Endodermal cell (in vitro differentiated cells): ENCODE measurements around the gene MTG2. TPM values are rescaled to one million over a fixed set of nuclear protein-coding genes. Genes with fewer than 3 reads are reported as not detected.

Experiments
- DNase-seq: peaks from one replicate; pipeline ENCODE4 v3.0.0-alpha.2; 2017
- H3K27ac ChIP-seq: 2 replicates; pipeline ENCODE4 v1.5.1; 2013; ENCODE audit warnings: mild to moderate bottlenecking, low read depth, low read length, moderate library complexity
- H3K27me3 ChIP-seq: 2 replicates; pipeline ENCODE4 v1.6.1; 2013; ENCODE audit warnings: mild to moderate bottlenecking, low read length, moderate library complexity; ENCODE audit not compliant: insufficient read depth, control insufficient read depth, poor library complexity, severe bottlenecking
- H3K36me3 ChIP-seq: 2 replicates; pipeline ENCODE4 v1.7.0; 2013; ENCODE audit warnings: mild to moderate bottlenecking, low read length, moderate library complexity; ENCODE audit not compliant: control insufficient read depth, insufficient read depth
- H3K4me1 ChIP-seq: one replicate; pipeline ENCODE4 v1.7.0; 2013; ENCODE audit warnings: low read length; ENCODE audit not compliant: control insufficient read depth, insufficient read depth
- H3K4me3 ChIP-seq: 2 replicates; pipeline ENCODE4 v1.5.1; 2013; ENCODE audit warnings: mild to moderate bottlenecking, low read length, moderate library complexity
- H3K9ac ChIP-seq: 2 replicates; pipeline ENCODE4 v1.6.1; 2013; ENCODE audit warnings: mild to moderate bottlenecking, low read length, moderate library complexity; ENCODE audit not compliant: poor library complexity, severe bottlenecking; ENCODE audit errors: extremely low read depth
- H3K9me3 ChIP-seq: 2 replicates; pipeline ENCODE4 v1.6.1; 2013; ENCODE audit warnings: mild to moderate bottlenecking, low read length, moderate library complexity; ENCODE audit not compliant: control insufficient read depth
- H3K27ac Mint-ChIP-seq: 2 replicates; pipeline ENCODE4 v1.8.0; 2020; ENCODE audit warnings: mixed read lengths
- H3K27me3 Mint-ChIP-seq: 2 replicates; pipeline ENCODE4 v1.8.0; 2021; ENCODE audit warnings: mild to moderate bottlenecking, mixed read lengths; ENCODE audit not compliant: insufficient read depth
- H3K36me3 Mint-ChIP-seq: 2 replicates; pipeline ENCODE4 v1.8.0; 2020; ENCODE audit warnings: low read depth, mixed read lengths
- H3K4me1 Mint-ChIP-seq: 2 replicates; pipeline ENCODE4 v1.8.0; 2020; ENCODE audit warnings: mixed read lengths
- H3K4me3 Mint-ChIP-seq: 2 replicates; pipeline ENCODE4 v1.8.0; 2020; ENCODE audit warnings: mild to moderate bottlenecking, moderate library complexity, mixed read lengths
- H3K9me3 Mint-ChIP-seq: 2 replicates; pipeline ENCODE4 v1.8.0; 2020; ENCODE audit warnings: mild to moderate bottlenecking, mixed read lengths
- CTCF ChIP-seq: fragments of 200-600 bp; sonication (generic); conservative IDR thresholded peaks from 2 replicates; pipeline ENCODE4 v1.5.0; 2021; ENCODE audit warnings: antibody characterized with exemption, mild to moderate bottlenecking
- WGBS, 2 experiments: methylation state at CpG; one replicate each; pipeline versions ENCODE4 v1.1.5 to v1.1.7; 2013; ENCODE audit warnings: missing lambda C conversion rate in 2 of 2, mixed read lengths in 1 of 2; ENCODE audit not compliant: insufficient coverage in 1 of 2, insufficient read length in 1 of 2; 5-methylcytosine and 5-hydroxymethylcytosine counted together
- total RNA-seq, 2 donors: library from RNA; stranded (reverse); fragmentation: NEBNext Ultra II Directional in 1 of 2; extraction: Animal tissue kit (Norgen Biotek cat#: 25700) in 1 of 2; gene quantifications; 2 replicates in 1 of 2; 3 replicates in 1 of 2; pipeline ENCODE4 v1.2.1, GENCODE V29; 2021

MTG2 gene
- total RNA-seq, 2 donors from 2014 or later, result 28.2 to 29.6 TPM

- H3K27me3 Mint-ChIP-seq, result no peaks in the 10 kb centered on the region
- H3K4me1 Mint-ChIP-seq, result no peaks in the 10 kb centered on the region
- DNase-seq, result no peak
Measured at GRCh38 chr20:62167474-62167873, 15.4 kb upstream of the MTG2 start.

GRCh38 chr20:62168061-62168460 lies 14.8 kb upstream of the MTG2 start:
- Histone ChIP-seq H3K4me1 (no peaks in the 10 kb centered on the region), H3K9ac (no peak overlapping the region), H3K27ac (no peak overlapping the region), H3K27me3 (no peaks in the 10 kb centered on the region), H3K4me3 (no peak overlapping the region), H3K9me3 (no peaks in the 10 kb centered on the region), H3K36me3 (peaks cover 23% of the 10 kb centered on the region)
- peaks cover 48% of the 10 kb centered on the region for H3K36me3 Mint-ChIP-seq
- 92 to 94% methylated on average over 3 to 4 of the region's 4 CpGs for WGBS, 2 experiments
- DNase-seq, result no peak
- H3K27me3 Mint-ChIP-seq, result no peaks in the 10 kb centered on the region
- H3K4me1 Mint-ChIP-seq, result no peaks in the 10 kb centered on the region
- no peak overlapping the region for H3K4me3 Mint-ChIP-seq
- TF ChIP-seq CTCF, result no peak
- no peak overlapping the region for H3K27ac Mint-ChIP-seq
- no peaks in the 10 kb centered on the region for H3K9me3 Mint-ChIP-seq

More at GRCh38 chr20:62167474-62167873, 15.4 kb upstream of the MTG2 start:
- Histone ChIP-seq H3K4me3 (no peak overlapping the region), H3K4me1 (no peaks in the 10 kb centered on the region), H3K27me3 (no peaks in the 10 kb centered on the region), H3K9me3 (no peaks in the 10 kb centered on the region), H3K27ac (no peak overlapping the region), H3K9ac (no peak overlapping the region), H3K36me3 (peaks cover 27% of the 10 kb centered on the region)
- no peaks in the 10 kb centered on the region for H3K9me3 Mint-ChIP-seq
- no peak overlapping the region for H3K27ac Mint-ChIP-seq
- WGBS, 2 experiments, result 97 to 98% methylated on average over 5 to 6 of the region's 6 CpGs
- H3K4me3 Mint-ChIP-seq, result no peak overlapping the region
- peaks cover 47% of the 10 kb centered on the region for H3K36me3 Mint-ChIP-seq
- no peak for TF ChIP-seq CTCF

DNA sequence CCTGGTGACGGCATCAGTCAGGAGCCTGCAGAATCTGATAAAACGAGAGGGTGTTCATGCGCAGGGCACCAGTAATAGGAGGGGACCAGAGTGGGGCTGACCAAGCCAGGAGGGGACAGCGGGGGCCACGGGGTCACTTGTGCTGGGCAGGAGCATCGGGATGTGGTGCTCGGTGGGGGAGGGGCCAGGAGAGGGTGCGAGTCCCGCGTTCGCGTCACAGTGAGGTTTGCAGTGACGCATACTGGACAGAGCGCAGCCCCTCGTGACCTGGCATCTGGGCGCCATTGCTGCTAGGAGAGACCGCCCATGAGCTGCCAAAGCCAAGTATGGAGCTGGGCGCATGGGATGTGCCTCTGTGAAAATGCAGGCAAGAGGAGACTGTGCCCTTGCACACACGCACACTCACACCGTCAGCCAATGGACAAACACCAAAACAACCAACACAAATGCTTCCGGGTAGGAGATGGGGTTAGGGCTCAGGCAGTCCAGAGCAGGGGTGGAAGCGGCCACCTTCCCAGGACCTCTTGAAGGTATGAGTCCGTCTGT lies 13.9 kb upstream of the MTG2 start:
- Histone ChIP-seq H3K4me1 (no peaks in the 10 kb centered on the region), H3K4me3 (no peak overlapping the region), H3K36me3 (peaks cover 23% of the 10 kb centered on the region), H3K27me3 (no peaks in the 10 kb centered on the region), H3K9me3 (no peaks in the 10 kb centered on the region), H3K27ac (no peak overlapping the region), H3K9ac (no peak overlapping the region)
- no peaks in the 10 kb centered on the region for H3K27me3 Mint-ChIP-seq
- peaks cover 44% of the 10 kb centered on the region for H3K36me3 Mint-ChIP-seq
- DNase-seq, result no peak
- TF ChIP-seq CTCF, result no peak
- H3K4me1 Mint-ChIP-seq, result no peaks in the 10 kb centered on the region
- no peaks in the 10 kb centered on the region for H3K9me3 Mint-ChIP-seq
- H3K4me3 Mint-ChIP-seq, result no peak overlapping the region
- 95 to 97% methylated on average over 17 to 23 of the region's 23 CpGs for WGBS, 2 experiments
- H3K27ac Mint-ChIP-seq, result no peak overlapping the region
